K562 (cell line): ENCODE data around the gene DNAJC11. TPM values are rescaled to one million over a fixed set of nuclear protein-coding genes. Genes with fewer than 3 reads are reported as not detected.

ENCODE experiments used
- DDX20 ChIP-seq: fragments of 450-650 bp; IDR thresholded peaks from 2 replicates; pipeline ENCODE4 v1.6.1; 2016; ENCODE audit warnings: missing genetic modification characterization, low read depth, mild to moderate bottlenecking, missing compliant biosample characterization, moderate library complexity
- HOXB6 ChIP-seq: fragments of 250-450 bp; sonication (Bioruptor Pico); IDR thresholded peaks from 2 replicates; pipeline ENCODE4 v1.5.1; 2022; ENCODE audit warnings: mild to moderate bottlenecking, borderline replicate concordance
- JUNB ChIP-seq: fragments of 450-650 bp; formaldehyde crosslinking; conservative IDR thresholded peaks from 2 replicates; pipeline ENCODE4 v1.4.0; 2020; ENCODE audit warnings: mild to moderate bottlenecking
- NFRKB ChIP-seq: fragments of 450-650 bp; IDR thresholded peaks from 2 replicates; pipeline ENCODE4 v1.6.1; 2016; ENCODE audit warnings: low read depth
- NR2C2 ChIP-seq, 2 experiments: fragments of 200-800 bp in 1 of 2; sonication (Bioruptor generic) in 1 of 2; sonication (generic) in 1 of 2; formaldehyde crosslinking in 1 of 2; IDR thresholded peaks; 2 replicates each; pipeline versions ENCODE4 v1.6.1 to v1.8.0; 2016 to 2022; ENCODE audit warnings: mild to moderate bottlenecking in 1 of 2, missing compliant biosample characterization in 1 of 2, missing genetic modification characterization in 1 of 2, missing genetic modification reagents in 1 of 2
- SIX5 ChIP-seq, 2 experiments: IDR thresholded peaks; 2 replicates each; pipeline ENCODE4 v1.6.1; 2011; ENCODE audit warnings: low read length in 2 of 2, borderline replicate concordance in 1 of 2, low read depth in 1 of 2, mild to moderate bottlenecking in 1 of 2, moderate library complexity in 1 of 2; ENCODE audit not compliant: insufficient read depth in 1 of 2
- SREBF2 ChIP-seq: sonication (generic); formaldehyde crosslinking; IDR thresholded peaks from 2 replicates; pipeline ENCODE4 v1.4.0; 2020; ENCODE audit warnings: mild to moderate bottlenecking, missing genetic modification reagents
- SRSF7 ChIP-seq: fragments of 200-400 bp; formaldehyde crosslinking; optimal IDR thresholded peaks from 2 replicates; pipeline ENCODE3; 2017; ENCODE audit warnings: mild to moderate bottlenecking, low read depth, low read length
- YBX1 ChIP-seq: fragments of 450-650 bp; IDR thresholded peaks from 2 replicates; pipeline ENCODE4 v1.7.1; 2016; ENCODE audit warnings: mild to moderate bottlenecking
- ZFX ChIP-seq: sonication (generic); formaldehyde crosslinking; IDR thresholded peaks from 2 replicates; pipeline ENCODE4 v1.8.0; 2022; ENCODE audit warnings: mild to moderate bottlenecking, missing genetic modification reagents, moderate library complexity
- ZNF175 ChIP-seq: fragments of 200-800 bp; sonication (Bioruptor generic); IDR thresholded peaks from 2 replicates; pipeline ENCODE4 v1.6.1; 2016; ENCODE audit warnings: low read depth, mild to moderate bottlenecking, missing genetic modification characterization, missing compliant biosample characterization
- ZNF324 ChIP-seq: fragments of 250-450 bp; sonication (Bioruptor Pico); IDR thresholded peaks from 2 replicates; pipeline ENCODE4 v1.4.0; 2020; ENCODE audit warnings: mild to moderate bottlenecking
- ZNF707 ChIP-seq: fragments of 250-450 bp; sonication (Bioruptor Pico); conservative IDR thresholded peaks from 2 replicates; pipeline ENCODE4 v1.8.0; 2022; ENCODE audit warnings: inconsistent platforms, mild to moderate bottlenecking, moderate library complexity
- ZNF766 ChIP-seq: fragments of 200-800 bp; sonication (Bioruptor generic); conservative IDR thresholded peaks from 2 replicates; pipeline ENCODE4 v1.6.1; 2016; ENCODE audit warnings: missing genetic modification characterization, missing compliant biosample characterization
- polyA plus RNA-seq, 8 experiments: library from polyadenylated mRNA; depleted of rRNA in 4 of 8; stranded (reverse) in 5 of 8; unstranded in 3 of 8; fragments of >200 nt; fragmentation: Nextera tagmentation in 2 of 8; fragmentation: Illumina TruSeq in 1 of 8; extraction: Ambion mirVana in 2 of 8; extraction: Trizol in 1 of 8; gene quantifications; 2 replicates each; pipeline versions ENCODE4 v1.2.1 to v1.2.3, GENCODE V29; 2011 to 2014; ENCODE audit warnings: inconsistent platforms in 1 of 8, missing spikeins in 1 of 8
- total RNA-seq, 7 experiments: library from RNA; depleted of rRNA in 6 of 7; stranded (reverse); fragments of >200 nt in 6 of 7; fragmentation: Illumina TruSeq in 2 of 7; extraction: Trizol in 2 of 7; gene quantifications; 2 replicates each; pipeline versions ENCODE4 v1.2.1 to v1.2.3, GENCODE V29; 2011 to 2021; ENCODE audit warnings: low replicate concordance in 1 of 7
- TF ChIP-seq, protein P1 (sequence below), 2 experiments: fragments of 450-650 bp in 1 of 2; sonication (generic) in 1 of 2; formaldehyde crosslinking in 1 of 2; IDR thresholded peaks; 2 replicates each; pipeline versions ENCODE4 v1.7.1 to v1.9.0; 2016 to 2022; ENCODE audit warnings: inconsistent platforms in 1 of 2, mild to moderate bottlenecking in 1 of 2, missing genetic modification reagents in 1 of 2
- TF ChIP-seq, protein P2 (sequence below): fragments of 250-450 bp; sonication (Bioruptor Pico); IDR thresholded peaks from 2 replicates; pipeline ENCODE4 v1.5.0; 2020; ENCODE audit warnings: mild to moderate bottlenecking

DNAJC11 gene
- total and polyA plus RNA-seq, 9 of the 15 experiments (the other 6 are each of a cell fraction or from before 2014, with no cell fraction given), result 14.1 to 123 (median 76.6) TPM

DNA sequence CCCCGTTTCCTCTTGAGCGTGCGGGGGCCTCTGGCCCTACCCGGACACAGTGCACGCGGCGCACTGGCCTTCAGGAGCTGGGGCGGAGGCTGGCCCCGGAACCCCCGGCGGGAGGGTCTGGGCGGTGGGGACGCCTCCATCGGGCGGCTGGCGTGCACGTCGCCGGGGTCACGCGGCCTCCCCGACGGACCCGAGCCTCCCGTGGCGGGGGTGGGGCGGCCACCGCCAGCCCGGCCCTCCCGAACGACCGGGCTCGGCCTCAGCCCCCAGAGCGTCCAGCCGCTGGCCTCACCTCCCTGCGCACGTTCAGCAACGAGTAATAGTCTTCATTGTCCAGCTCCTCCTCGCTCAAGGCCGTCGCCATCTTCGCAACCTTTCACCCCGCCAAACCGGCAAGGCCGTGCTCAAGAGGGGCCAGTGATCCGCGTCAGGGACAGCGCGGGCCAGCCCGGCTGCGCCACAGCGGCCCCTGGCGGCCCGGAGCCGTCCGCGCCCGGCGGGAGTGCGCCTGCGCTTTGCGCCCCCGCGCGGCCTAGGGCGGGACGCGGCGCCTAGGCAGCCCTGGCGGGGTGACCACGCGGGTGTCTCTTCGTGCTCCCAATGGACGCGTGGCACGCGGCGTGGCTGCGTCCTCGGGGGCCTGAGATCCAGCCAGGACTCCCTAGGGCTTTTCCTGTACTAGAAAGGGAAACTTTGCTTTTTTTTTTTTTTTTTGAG lies at the start of gene DNAJC11 (continued):
- peak; percentile 99 for TF ChIP-seq NR2C2 (CRISPR knock-in tag; IDR thresholded peaks at IDR 0.05)
- TF ChIP-seq NR2C2 (tag; IDR thresholded peaks at IDR 0.05), result peak; percentile 100
- TF ChIP-seq ZNF707, result 0 out of 2 replicates have a peak, but pooled peaks have one; percentile 12
- TF ChIP-seq JUNB (CRISPR knock-in tag), result no peak
- TF ChIP-seq ZFX (CRISPR knock-in tag), result peak; percentile 94
- no peak for TF ChIP-seq YBX1
- TF ChIP-seq HOXB6 (CRISPR knock-in tag), result no peak
- TF ChIP-seq SIX5 (IDR thresholded peaks at IDR 0.05; ENCODE audit: borderline replicate concordance in 1 of 2, insufficient read depth in 1 of 2, low read depth in 1 of 2, low read length in 2 of 2), result peak in 1 of 2 experiments; percentile 62; a peak in 3 of 4 replicates
- TF ChIP-seq ZNF324 (CRISPR knock-in tag), result no peak
- TF ChIP-seq ZNF766 (CRISPR knock-in tag), result peak; percentile 91
- peak; percentile 76; the same call in 1 of the 2 replicates for TF ChIP-seq SREBF2
- TF ChIP-seq SRSF7, result no peak
- peak; percentile 73; the same call in 1 of the 2 replicates for TF ChIP-seq NFRKB
- TF ChIP-seq ZNF175 (CRISPR knock-in tag), result peak; percentile 74; the same call in 1 of the 2 replicates
- TF ChIP-seq, protein P1, sequence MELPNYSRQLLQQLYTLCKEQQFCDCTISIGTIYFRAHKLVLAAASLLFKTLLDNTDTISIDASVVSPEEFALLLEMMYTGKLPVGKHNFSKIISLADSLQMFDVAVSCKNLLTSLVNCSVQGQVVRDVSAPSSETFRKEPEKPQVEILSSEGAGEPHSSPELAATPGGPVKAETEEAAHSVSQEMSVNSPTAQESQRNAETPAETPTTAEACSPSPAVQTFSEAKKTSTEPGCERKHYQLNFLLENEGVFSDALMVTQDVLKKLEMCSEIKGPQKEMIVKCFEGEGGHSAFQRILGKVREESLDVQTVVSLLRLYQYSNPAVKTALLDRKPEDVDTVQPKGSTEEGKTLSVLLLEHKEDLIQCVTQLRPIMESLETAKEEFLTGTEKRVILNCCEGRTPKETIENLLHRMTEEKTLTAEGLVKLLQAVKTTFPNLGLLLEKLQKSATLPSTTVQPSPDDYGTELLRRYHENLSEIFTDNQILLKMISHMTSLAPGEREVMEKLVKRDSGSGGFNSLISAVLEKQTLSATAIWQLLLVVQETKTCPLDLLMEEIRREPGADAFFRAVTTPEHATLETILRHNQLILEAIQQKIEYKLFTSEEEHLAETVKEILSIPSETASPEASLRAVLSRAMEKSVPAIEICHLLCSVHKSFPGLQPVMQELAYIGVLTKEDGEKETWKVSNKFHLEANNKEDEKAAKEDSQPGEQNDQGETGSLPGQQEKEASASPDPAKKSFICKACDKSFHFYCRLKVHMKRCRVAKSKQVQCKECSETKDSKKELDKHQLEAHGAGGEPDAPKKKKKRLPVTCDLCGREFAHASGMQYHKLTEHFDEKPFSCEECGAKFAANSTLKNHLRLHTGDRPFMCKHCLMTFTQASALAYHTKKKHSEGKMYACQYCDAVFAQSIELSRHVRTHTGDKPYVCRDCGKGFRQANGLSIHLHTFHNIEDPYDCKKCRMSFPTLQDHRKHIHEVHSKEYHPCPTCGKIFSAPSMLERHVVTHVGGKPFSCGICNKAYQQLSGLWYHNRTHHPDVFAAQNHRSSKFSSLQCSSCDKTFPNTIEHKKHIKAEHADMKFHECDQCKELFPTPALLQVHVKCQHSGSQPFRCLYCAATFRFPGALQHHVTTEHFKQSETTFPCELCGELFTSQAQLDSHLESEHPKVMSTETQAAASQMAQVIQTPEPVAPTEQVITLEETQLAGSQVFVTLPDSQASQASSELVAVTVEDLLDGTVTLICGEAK (IDR thresholded peaks at IDR 0.05), result peak; percentile 48
- TF ChIP-seq, protein P1 (CRISPR knock-in tag; IDR thresholded peaks at IDR 0.05), result peak; percentile 82
- TF ChIP-seq, protein P2, sequence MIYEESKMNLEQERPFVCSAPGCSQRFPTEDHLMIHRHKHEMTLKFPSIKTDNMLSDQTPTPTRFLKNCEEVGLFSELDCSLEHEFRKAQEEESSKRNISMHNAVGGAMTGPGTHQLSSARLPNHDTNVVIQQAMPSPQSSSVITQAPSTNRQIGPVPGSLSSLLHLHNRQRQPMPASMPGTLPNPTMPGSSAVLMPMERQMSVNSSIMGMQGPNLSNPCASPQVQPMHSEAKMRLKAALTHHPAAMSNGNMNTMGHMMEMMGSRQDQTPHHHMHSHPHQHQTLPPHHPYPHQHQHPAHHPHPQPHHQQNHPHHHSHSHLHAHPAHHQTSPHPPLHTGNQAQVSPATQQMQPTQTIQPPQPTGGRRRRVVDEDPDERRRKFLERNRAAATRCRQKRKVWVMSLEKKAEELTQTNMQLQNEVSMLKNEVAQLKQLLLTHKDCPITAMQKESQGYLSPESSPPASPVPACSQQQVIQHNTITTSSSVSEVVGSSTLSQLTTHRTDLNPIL (CRISPR knock-in tag), result no peak
- TF ChIP-seq DDX20 (tag), result no peak
